Trophoblast cell (in vitro differentiated cells and primary cell): ENCODE results near the gene SMYD4.

Experiments used
- DNase-seq, 2 donors: peaks; one replicate each; pipeline ENCODE4 v3.0.0-alpha.2; 2016
- H2AFZ ChIP-seq: 2 replicates; pipeline ENCODE4 v1.6.1; 2013; ENCODE audit warnings: low read length, moderate library complexity, mild to moderate bottlenecking; ENCODE audit not compliant: insufficient read depth, poor library complexity
- H2AK5ac ChIP-seq: 2 replicates; pipeline ENCODE4 v1.6.1; 2013; ENCODE audit warnings: mild to moderate bottlenecking, low read length
- H2BK120ac ChIP-seq: 2 replicates; pipeline ENCODE4 v1.6.1; 2013; ENCODE audit warnings: low read length, mild to moderate bottlenecking, moderate library complexity; ENCODE audit not compliant: insufficient read depth, poor library complexity
- H2BK12ac ChIP-seq: 2 replicates; pipeline ENCODE4 v1.6.1; 2013; ENCODE audit warnings: mild to moderate bottlenecking, low read length, moderate library complexity
- H2BK5ac ChIP-seq: 2 replicates; pipeline ENCODE4 v1.6.1; 2013; ENCODE audit warnings: low read length, low read depth, moderate library complexity, mild to moderate bottlenecking; ENCODE audit not compliant: poor library complexity
- H3K14ac ChIP-seq: 2 replicates; pipeline ENCODE4 v1.6.1; 2013; ENCODE audit warnings: mild to moderate bottlenecking, low read length
- H3K18ac ChIP-seq: 2 replicates; pipeline ENCODE4 v1.6.1; 2013; ENCODE audit warnings: mild to moderate bottlenecking, low read length
- H3K23ac ChIP-seq: 2 replicates; pipeline ENCODE4 v1.6.1; 2013; ENCODE audit warnings: low read length
- H3K27ac ChIP-seq: 2 replicates; pipeline ENCODE4 v1.5.1; 2013; ENCODE audit warnings: low read depth, mild to moderate bottlenecking, inconsistent platforms, low read length, moderate library complexity
- H3K27me3 ChIP-seq: 2 replicates; pipeline ENCODE4 v1.6.1; 2013; ENCODE audit warnings: inconsistent platforms, mild to moderate bottlenecking, low read length, moderate library complexity; ENCODE audit not compliant: insufficient read depth
- H3K36me3 ChIP-seq, 2 experiments: 1 replicate in 1 of 2; 2 replicates in 1 of 2; pipeline ENCODE4 v1.6.1; 2013; ENCODE audit warnings: low read length in 2 of 2, mild to moderate bottlenecking in 2 of 2, moderate library complexity in 1 of 2; ENCODE audit not compliant: insufficient read depth in 2 of 2, control insufficient read depth in 1 of 2
- H3K4ac ChIP-seq: 2 replicates; pipeline ENCODE4 v1.6.1; 2013; ENCODE audit warnings: low read depth, mild to moderate bottlenecking, low read length, moderate library complexity
- H3K4me1 ChIP-seq, 2 experiments: 1 replicate in 1 of 2; 2 replicates in 1 of 2; pipeline ENCODE4 v1.6.1; 2013; ENCODE audit warnings: low read length in 2 of 2, mild to moderate bottlenecking in 2 of 2, moderate library complexity in 1 of 2; ENCODE audit not compliant: insufficient read depth in 2 of 2, control insufficient read depth in 1 of 2
- H3K4me2 ChIP-seq: 2 replicates; pipeline ENCODE4 v1.6.1; 2013; ENCODE audit warnings: inconsistent platforms, mild to moderate bottlenecking, low read length, moderate library complexity
- H3K4me3 ChIP-seq: 2 replicates; pipeline ENCODE4 v1.5.1; 2013; ENCODE audit warnings: mild to moderate bottlenecking, low read depth, low read length, inconsistent platforms
- H3K79me1 ChIP-seq: one replicate; pipeline ENCODE4 v1.6.1; 2013; ENCODE audit warnings: low read length
- H3K79me2 ChIP-seq: 2 replicates; pipeline ENCODE4 v1.6.1; 2013; ENCODE audit warnings: low read length, mild to moderate bottlenecking; ENCODE audit not compliant: control insufficient read depth, insufficient read depth, poor library complexity
- H3K9ac ChIP-seq: 2 replicates; pipeline ENCODE4 v1.6.1; 2013; ENCODE audit warnings: mild to moderate bottlenecking, low read length
- H3K9me3 ChIP-seq: 2 replicates; pipeline ENCODE4 v1.6.1; 2013; ENCODE audit warnings: low read depth, mild to moderate bottlenecking, control low read depth, inconsistent platforms, low read length; ENCODE audit not compliant: insufficient read depth
- H4K12ac ChIP-seq: 2 replicates; pipeline ENCODE4 v1.6.1; 2013; ENCODE audit warnings: low read depth, mild to moderate bottlenecking, low read length, moderate library complexity
- H4K8ac ChIP-seq: 2 replicates; pipeline ENCODE4 v1.6.1; 2013; ENCODE audit warnings: low read depth, mild to moderate bottlenecking, low read length, moderate library complexity
- H4K91ac ChIP-seq: one replicate; pipeline ENCODE4 v1.6.1; 2013; ENCODE audit warnings: low read depth, mild to moderate bottlenecking, low read length, moderate library complexity
- WGBS: extraction: QIAGEN DNeasy Blood & Tissue Kit; methylation state at CpG from one replicate; pipeline ENCODE4 v1.1.7; 2013; ENCODE audit warnings: missing lambda C conversion rate; ENCODE audit not compliant: insufficient read length, insufficient coverage; ENCODE audit errors: extremely low coverage; 5-methylcytosine and 5-hydroxymethylcytosine counted together

SMYD4 gene

DNA sequence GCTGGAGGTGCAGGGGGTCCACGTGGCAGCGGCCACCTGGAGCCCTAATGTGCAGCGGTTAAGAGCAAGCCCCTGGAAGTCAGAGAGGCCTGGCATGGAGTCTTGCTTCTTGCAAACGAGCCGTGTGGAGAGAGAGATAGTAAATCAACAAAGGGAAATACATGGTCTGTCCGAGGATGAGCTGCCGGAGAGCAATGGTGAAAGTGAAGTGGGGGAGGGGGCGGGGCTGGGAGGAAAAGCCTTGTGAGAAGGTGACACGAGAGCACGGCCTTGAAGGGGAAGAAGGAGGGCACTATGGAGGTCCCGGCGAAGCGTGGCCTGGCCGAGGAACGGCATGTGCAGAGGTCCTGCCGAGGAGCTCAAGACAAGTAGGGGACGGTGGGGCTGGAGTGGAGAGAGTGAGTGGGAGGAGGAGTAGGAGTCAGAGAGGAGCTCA is 73.9 kb downstream of the SMYD4 start:
- Histone ChIP-seq H3K27me3 (no peaks in the 10 kb centered on the region), H3K79me2 (no peaks in the 10 kb centered on the region)
- WGBS: no CpG with 5 or more reads among the region's 17 CpGs

DNA sequence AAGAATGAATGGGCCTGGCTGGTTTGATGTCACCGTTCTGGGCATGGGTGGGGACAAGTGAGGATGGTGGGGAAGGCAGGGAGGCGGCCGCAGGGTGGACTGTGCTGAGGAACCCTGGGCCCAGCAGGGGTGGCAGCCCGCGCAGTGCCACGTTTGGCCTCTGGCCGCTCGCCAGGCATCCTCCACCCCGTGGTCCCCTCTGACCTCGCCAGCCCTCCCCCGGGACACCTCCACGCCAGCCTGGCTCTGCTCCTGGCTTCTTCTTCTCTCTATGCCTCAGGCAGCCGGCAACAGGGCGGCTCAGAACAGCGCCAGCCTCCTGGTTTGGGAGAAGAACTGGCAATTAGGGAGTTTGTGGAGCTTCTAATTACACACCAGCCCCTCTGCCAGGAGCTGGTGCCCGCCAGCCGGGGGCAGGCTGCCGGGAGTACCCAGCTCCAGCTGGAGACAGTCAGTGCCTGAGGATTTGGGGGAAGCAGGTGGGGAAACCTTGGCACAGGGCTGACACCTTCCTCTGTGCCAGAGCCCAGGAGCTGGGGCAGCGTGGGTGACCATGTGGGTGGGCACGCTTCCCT is 74.4 kb downstream of the SMYD4 start:
- Histone ChIP-seq H3K9ac (no peak overlapping the region), H3K79me1 (no peaks in the 10 kb centered on the region), H4K91ac (no peak overlapping the region), H3K4me3 (no peak overlapping the region), H3K36me3 (no peaks in the 10 kb centered on the region), H3K27me3 (no peaks in the 10 kb centered on the region), H2AK5ac (no peak overlapping the region), H3K27ac (no peak overlapping the region), H3K4me2 (no peak overlapping the region), H3K9me3 (no peaks in the 10 kb centered on the region), H3K18ac (no peak overlapping the region), H2BK5ac (no peak overlapping the region), H4K8ac (no peak overlapping the region), H3K4ac (no peak overlapping the region), H2AFZ (no peak overlapping the region), H2BK120ac (no peak overlapping the region), H3K79me2 (no peaks in the 10 kb centered on the region), H3K23ac (no peak overlapping the region), H3K4me1 (peaks cover 0 to 3% of the 10 kb centered on the region in 2 experiments), H2BK12ac (no peak overlapping the region), H3K14ac (no peak overlapping the region), H4K12ac (no peak overlapping the region)
- DNase-seq: no peak
- WGBS: no CpG with 5 or more reads among the region's 20 CpGs

More for the DNA sequence above, 73.9 kb downstream of the SMYD4 start:
- Histone ChIP-seq H3K9me3 (no peaks in the 10 kb centered on the region), H2AFZ (no peak overlapping the region), H4K91ac (no peak overlapping the region), H3K14ac (no peak overlapping the region), H3K4ac (no peak overlapping the region), H3K4me3 (no peak overlapping the region), H3K23ac (no peak overlapping the region), H3K36me3 (no peaks in the 10 kb centered on the region), H3K4me2 (no peak overlapping the region), H3K9ac (no peak overlapping the region), H3K18ac (no peak overlapping the region), H2BK5ac (no peak overlapping the region), H4K12ac (no peak overlapping the region), H2BK12ac (no peak overlapping the region), H2AK5ac (no peak overlapping the region), H3K27ac (no peak overlapping the region), H4K8ac (no peak overlapping the region), H3K4me1 (peaks cover 0 to 3% of the 10 kb centered on the region in 2 experiments), H3K79me1 (no peaks in the 10 kb centered on the region), H2BK120ac (no peak overlapping the region)
- no peak for DNase-seq

DNA sequence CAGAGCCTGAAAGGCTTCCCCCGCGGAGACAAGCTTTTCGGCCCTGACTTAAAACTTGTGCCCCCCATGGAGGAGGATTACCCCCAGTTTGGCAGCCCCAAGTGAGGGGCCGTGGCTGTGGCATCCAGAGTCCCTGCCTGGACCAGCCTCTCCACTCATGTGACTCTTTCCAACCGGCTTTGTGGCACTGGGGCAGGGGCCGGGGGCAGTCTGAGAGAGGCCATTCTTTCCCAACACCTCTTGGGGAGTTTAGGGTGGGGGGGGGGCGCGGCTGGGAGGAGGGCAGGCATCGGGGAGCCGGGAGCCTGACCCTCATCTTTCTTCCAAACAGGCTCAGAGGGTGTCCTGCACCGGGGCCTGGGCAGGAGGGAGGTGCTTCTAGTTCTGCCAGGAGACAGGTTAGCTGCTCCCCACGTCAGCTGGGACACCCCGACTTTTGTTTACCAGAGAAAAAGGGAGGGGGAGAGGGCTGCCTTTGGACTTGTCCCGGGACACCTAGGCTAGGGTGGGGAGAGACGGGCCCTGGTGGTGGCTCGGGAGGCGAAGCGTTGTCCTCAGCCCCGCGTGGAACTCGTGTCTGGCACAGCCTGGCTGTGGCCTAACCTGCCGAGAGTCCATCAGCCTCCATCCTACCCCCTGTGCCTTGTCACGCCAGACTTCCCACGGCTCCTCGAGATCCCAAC is 75.1 kb downstream of the SMYD4 start:
- no peak overlapping the region for H3K4me2 ChIP-seq
- whole genome bisulfite sequencing: no CpG with 5 or more reads among the region's 25 CpGs

DNA sequence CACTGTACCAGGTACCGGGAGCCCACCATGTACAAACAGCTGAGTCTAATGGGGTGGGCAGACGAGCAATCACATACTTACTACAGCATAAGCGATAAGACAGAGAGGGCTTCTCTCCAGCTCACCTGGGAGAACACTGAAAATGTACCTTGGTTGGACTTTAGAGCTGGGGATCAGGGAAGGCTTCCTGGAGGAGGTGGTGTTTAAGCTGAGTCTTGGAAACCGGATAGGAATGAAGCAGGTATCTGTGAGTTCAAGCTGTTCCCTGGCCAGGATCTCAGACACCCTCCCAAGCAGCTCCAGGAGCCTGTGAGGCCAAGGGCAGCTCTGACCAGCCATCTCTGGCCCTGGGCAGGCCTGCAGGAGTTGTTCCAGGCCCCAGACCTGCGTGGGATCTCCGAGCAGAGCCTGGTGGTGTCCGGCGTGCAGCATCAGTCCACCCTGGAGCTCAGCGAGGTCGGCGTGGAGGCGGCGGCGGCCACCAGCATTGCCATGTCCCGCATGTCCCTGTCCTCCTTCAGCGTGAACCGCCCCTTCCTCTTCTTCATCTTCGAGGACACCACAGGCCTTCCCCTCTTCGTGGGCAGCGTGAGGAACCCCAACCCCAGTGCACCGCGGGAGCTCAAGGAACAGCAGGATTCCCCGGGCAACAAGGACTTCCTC is 75.8 kb downstream of the SMYD4 start:
- no peak overlapping the region for H3K4ac ChIP-seq
- no peak overlapping the region for H4K91ac ChIP-seq
- H3K9ac ChIP-seq: no peak overlapping the region
- peaks cover 0 to 3% of the 10 kb centered on the region in 2 experiments for H3K4me1 ChIP-seq
- no peaks in the 10 kb centered on the region for H3K27me3 ChIP-seq
- no peak overlapping the region for H2BK5ac ChIP-seq
- no peak overlapping the region for H2AFZ ChIP-seq
- no peaks in the 10 kb centered on the region for H3K79me2 ChIP-seq
- no peak overlapping the region for H2BK120ac ChIP-seq
- no peak overlapping the region for H3K4me2 ChIP-seq
- no peak overlapping the region for H3K4me3 ChIP-seq
- no peak overlapping the region for H3K23ac ChIP-seq
- H2AK5ac ChIP-seq: no peak overlapping the region
- DNase-seq: no peak
- H3K27ac ChIP-seq: no peak overlapping the region
- H3K14ac ChIP-seq: no peak overlapping the region
- no peak overlapping the region for H4K12ac ChIP-seq
- H2BK12ac ChIP-seq: no peak overlapping the region
- no CpG with 5 or more reads among the region's 23 CpGs for WGBS
- H3K9me3 ChIP-seq: no peaks in the 10 kb centered on the region
- no peak overlapping the region for H4K8ac ChIP-seq
- no peak overlapping the region for H3K18ac ChIP-seq
- H3K36me3 ChIP-seq: no peaks in the 10 kb centered on the region
- no peaks in the 10 kb centered on the region for H3K79me1 ChIP-seq

More for the DNA sequence above, 75.1 kb downstream of the SMYD4 start:
- no peak overlapping the region for H3K27ac ChIP-seq
- H3K9ac ChIP-seq: no peak overlapping the region
- no peak overlapping the region for H2BK120ac ChIP-seq
- DNase-seq: no peak
- no peak overlapping the region for H4K12ac ChIP-seq
- H2AK5ac ChIP-seq: no peak overlapping the region
- no peak overlapping the region for H2AFZ ChIP-seq
- H3K23ac ChIP-seq: no peak overlapping the region
- no peaks in the 10 kb centered on the region for H3K27me3 ChIP-seq
- H4K8ac ChIP-seq: no peak overlapping the region
- H3K79me2 ChIP-seq: no peaks in the 10 kb centered on the region
- no peak overlapping the region for H3K4me3 ChIP-seq
- peaks cover 0 to 3% of the 10 kb centered on the region in 2 experiments for H3K4me1 ChIP-seq
- no peak overlapping the region for H3K14ac ChIP-seq
- H3K4ac ChIP-seq: no peak overlapping the region
- no peak overlapping the region for H3K18ac ChIP-seq
- no peak overlapping the region for H4K91ac ChIP-seq
- H3K79me1 ChIP-seq: no peaks in the 10 kb centered on the region
- no peaks in the 10 kb centered on the region for H3K36me3 ChIP-seq
- no peaks in the 10 kb centered on the region for H3K9me3 ChIP-seq
- no peak overlapping the region for H2BK5ac ChIP-seq
- no peak overlapping the region for H2BK12ac ChIP-seq
